Measurements from ENCODE around the gene AMH. TPM values are rescaled to one million over a fixed set of nuclear protein-coding genes. Genes with fewer than 3 reads are reported as not detected.
A peak's percentile ranks its signal among the peaks of the same experiment; 100 is the strongest.

AMH gene
- total RNA-seq, 1 donor from 2014 or later: 3.5 TPM

DNA sequence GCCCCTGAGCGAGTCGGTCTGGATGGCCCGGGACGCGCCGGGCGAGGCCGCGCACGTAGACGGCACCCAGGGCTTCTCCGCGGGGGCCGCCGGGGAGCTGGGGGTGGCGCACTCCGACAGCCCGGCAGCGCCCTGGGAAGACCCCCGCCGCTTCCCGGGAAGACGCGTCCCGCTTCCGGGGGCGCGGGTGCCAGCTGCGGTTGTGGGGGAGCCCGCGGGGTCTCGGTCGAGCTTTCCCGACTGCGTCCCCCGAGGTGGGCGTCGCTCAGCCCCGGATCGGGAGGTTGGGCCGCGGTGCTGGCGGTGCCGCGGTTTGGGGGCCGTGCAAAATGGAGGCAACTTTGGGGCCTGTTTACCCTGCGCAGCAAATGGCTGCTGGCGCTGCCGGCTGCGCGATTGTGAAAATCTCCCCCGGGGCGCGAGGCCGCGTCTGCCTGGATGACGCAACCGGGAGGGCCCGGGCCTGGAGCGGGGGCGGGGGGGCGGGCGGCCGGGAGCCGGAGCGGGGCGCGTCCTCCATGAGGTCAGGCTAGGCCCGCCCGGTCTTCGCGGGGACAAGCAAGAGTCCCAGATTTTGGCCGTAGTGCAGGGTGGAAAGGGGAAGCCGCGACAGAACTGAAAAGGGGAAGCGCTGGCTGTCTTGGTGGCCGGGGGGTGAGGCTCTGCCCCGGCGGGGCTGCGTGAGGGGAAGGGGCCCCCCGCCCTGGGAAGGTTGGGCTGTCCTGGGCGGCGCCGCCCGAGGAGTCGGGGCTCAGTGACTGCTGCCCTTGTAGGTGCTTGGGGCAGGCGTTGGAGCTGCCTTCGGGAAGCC lies 21.5 kb downstream of the AMH start:
- H3K9ac ChIP-seq: peak overlapping the region; percentile 91
- Mint-ChIP-seq H3K4me1 (peaks cover 32% of the 10 kb centered on the region), H3K4me3 (peak overlapping the region; percentile 95), H3K27me3 (ENCODE audit: insufficient read depth, low read depth) (peaks cover 7% of the 10 kb centered on the region), H3K36me3 (peaks cover 5% of the 10 kb centered on the region), H3K27ac (no peak overlapping the region), H3K9me3 (peaks cover 1% of the 10 kb centered on the region)
- H4K20me1 ChIP-seq (ENCODE audit: low read depth): peaks cover 60% of the 10 kb centered on the region
- no peak overlapping the region for H2AFZ ChIP-seq (replicated peaks)
- peak overlapping the region; percentile 87 for H3K4me2 ChIP-seq
- H3K79me2 ChIP-seq (ENCODE audit: low read depth): peaks cover 57% of the 10 kb centered on the region
- H3K4me3 ChIP-seq: peak overlapping the region; percentile 84
- DNase-seq (ENCODE audit: low spot score): peak; percentile 74
- H3K9me3 ChIP-seq (ENCODE audit: low read depth): no peaks in the 10 kb centered on the region
- H3F3A ChIP-seq (ENCODE audit: low read depth): peaks cover 38% of the 10 kb centered on the region
- H3K27me3 ChIP-seq: no peaks in the 10 kb centered on the region
- peak overlapping the region; percentile 13 for H3K27ac ChIP-seq
- no peaks in the 10 kb centered on the region for H3K36me3 ChIP-seq
- no peak for TF ChIP-seq CTCF (IDR thresholded peaks at IDR 0.05)
- TF ChIP-seq EZH2phosphoT487 (IDR thresholded peaks at IDR 0.05): no peak
- no peak for TF ChIP-seq EZH2 (IDR thresholded peaks at IDR 0.05)
- peaks cover 17% of the 10 kb centered on the region for H3K4me1 ChIP-seq

GRCh38 chr19:2271234-2272103 lies 22.3 kb downstream of the AMH start:
- TF ChIP-seq CTCF (IDR thresholded peaks at IDR 0.05) (no peak), EZH2 (IDR thresholded peaks at IDR 0.05) (no peak), EZH2phosphoT487 (IDR thresholded peaks at IDR 0.05) (no peak)
- Mint-ChIP-seq H3K4me3 (peak overlapping the region; percentile 87), H3K27ac (no peak overlapping the region), H3K9me3 (peaks cover 1% of the 10 kb centered on the region), H3K36me3 (peaks cover 5% of the 10 kb centered on the region), H3K4me1 (peaks cover 32% of the 10 kb centered on the region), H3K27me3 (ENCODE audit: insufficient read depth, low read depth) (peaks cover 9% of the 10 kb centered on the region)
- no peaks in the 10 kb centered on the region for H3K36me3 ChIP-seq
- H3K79me2 ChIP-seq (ENCODE audit: low read depth): peaks cover 57% of the 10 kb centered on the region
- H3K4me3 ChIP-seq: peak overlapping the region; percentile 84
- peaks cover 38% of the 10 kb centered on the region for H3F3A ChIP-seq (ENCODE audit: low read depth)
- peaks cover 60% of the 10 kb centered on the region for H4K20me1 ChIP-seq (ENCODE audit: low read depth)
- no peak overlapping the region for H3K27ac ChIP-seq
- no peaks in the 10 kb centered on the region for H3K9me3 ChIP-seq (ENCODE audit: low read depth)
- H3K9ac ChIP-seq: peak overlapping the region; percentile 91
- H3K27me3 ChIP-seq: no peaks in the 10 kb centered on the region
- peaks cover 17% of the 10 kb centered on the region for H3K4me1 ChIP-seq
- no peak overlapping the region for H2AFZ ChIP-seq (replicated peaks)
- H3K4me2 ChIP-seq: peak overlapping the region; percentile 87
- DNase-seq (ENCODE audit: low spot score): peak; percentile 26

- H3F3A ChIP-seq (ENCODE audit: low read depth): peaks cover 28% of the 10 kb centered on the region
- H3K4me1 ChIP-seq: peaks cover 17% of the 10 kb centered on the region
- no peaks in the 10 kb centered on the region for H3K27me3 ChIP-seq
- DNase-seq (ENCODE audit: low spot score): peak; percentile 95
- Mint-ChIP-seq H3K27me3 (ENCODE audit: insufficient read depth, low read depth) (peaks cover 7% of the 10 kb centered on the region), H3K4me3 (peak overlapping the region; percentile 35), H3K4me1 (peaks cover 29% of the 10 kb centered on the region), H3K36me3 (peaks cover 5% of the 10 kb centered on the region), H3K9me3 (peaks cover under 1% of the 10 kb centered on the region), H3K27ac (peak overlapping the region; percentile 51)
- H3K9me3 ChIP-seq (ENCODE audit: low read depth): no peaks in the 10 kb centered on the region
- H3K4me2 ChIP-seq: peak overlapping the region; percentile 87
- no peak overlapping the region for H3K9ac ChIP-seq
- H2AFZ ChIP-seq (replicated peaks): no peak overlapping the region
- TF ChIP-seq EZH2 (IDR thresholded peaks at IDR 0.05) (no peak), CTCF (IDR thresholded peaks at IDR 0.05) (peak; percentile 97), EZH2phosphoT487 (IDR thresholded peaks at IDR 0.05) (no peak)
- H3K36me3 ChIP-seq: no peaks in the 10 kb centered on the region
- peak overlapping the region; percentile 33 for H3K4me3 ChIP-seq
- peaks cover 55% of the 10 kb centered on the region for H3K79me2 ChIP-seq (ENCODE audit: low read depth)
- peak overlapping the region; percentile 74 for H3K27ac ChIP-seq
- peaks cover 60% of the 10 kb centered on the region for H4K20me1 ChIP-seq (ENCODE audit: low read depth)
Measured at GRCh38 chr19:2273356-2274184, 24.4 kb downstream of the AMH start.
